K562 (cell line): ENCODE results near the gene TRA2B. TPM values are rescaled to one million over a fixed set of nuclear protein-coding genes. Genes with fewer than 3 reads are reported as not detected.

Experiments used
- ARID4B ChIP-seq: sonication (generic); formaldehyde crosslinking; IDR thresholded peaks from 2 replicates; pipeline ENCODE4 v1.8.0; 2022; ENCODE audit warnings: mild to moderate bottlenecking, missing genetic modification reagents
- C11orf30 ChIP-seq: fragments of 450-650 bp; IDR thresholded peaks from 2 replicates; pipeline ENCODE4 v1.6.1; 2016; ENCODE audit warnings: low read depth, mild to moderate bottlenecking
- EP400 ChIP-seq: fragments of 450-650 bp; IDR thresholded peaks from 2 replicates; pipeline ENCODE4 v1.6.1; 2017; ENCODE audit warnings: antibody characterized with exemption, mild to moderate bottlenecking, moderate library complexity
- FOXJ2 ChIP-seq: fragments of 200-800 bp; sonication (Bioruptor generic); IDR thresholded peaks from 2 replicates; pipeline ENCODE4 v1.6.1; 2016; ENCODE audit warnings: missing genetic modification characterization, missing compliant biosample characterization
- HOXB6 ChIP-seq: fragments of 250-450 bp; sonication (Bioruptor Pico); IDR thresholded peaks from 2 replicates; pipeline ENCODE4 v1.5.1; 2022; ENCODE audit warnings: mild to moderate bottlenecking, borderline replicate concordance
- IRF1 ChIP-seq: sonication (generic); formaldehyde crosslinking; IDR thresholded peaks from 2 replicates; pipeline ENCODE4 v1.8.0; 2022; ENCODE audit warnings: missing genetic modification reagents, mild to moderate bottlenecking, borderline replicate concordance
- L3MBTL2 ChIP-seq: fragments of 450-650 bp; IDR thresholded peaks from 2 replicates; pipeline ENCODE4 v1.6.1; 2016; ENCODE audit warnings: mild to moderate bottlenecking, moderate library complexity
- MTA2 ChIP-seq: fragments of 450-650 bp; IDR thresholded peaks from 2 replicates; pipeline ENCODE4 v1.6.1; 2016; ENCODE audit warnings: low read depth
- MXI1 ChIP-seq: IDR thresholded peaks from 2 replicates; pipeline ENCODE4 v1.6.1; 2011; ENCODE audit warnings: low read depth, mild to moderate bottlenecking, improper control_type of control experiment, low read length
- POLR2AphosphoS5 ChIP-seq: IDR thresholded peaks from 2 replicates; pipeline ENCODE4 v1.6.1; 2011; ENCODE audit warnings: mild to moderate bottlenecking, low read depth, low read length, moderate library complexity; ENCODE audit not compliant: control insufficient read depth, insufficient read depth
- PREB ChIP-seq: sonication (generic); formaldehyde crosslinking; IDR thresholded peaks from 2 replicates; pipeline ENCODE4 v1.8.1; 2023; ENCODE audit warnings: mild to moderate bottlenecking, missing genetic modification reagents
- ZBTB11 ChIP-seq, 3 experiments: fragments of 200-800 bp in 1 of 3; fragments of 250-450 bp in 1 of 3; fragments of 450-650 bp in 1 of 3; sonication (Bioruptor Pico) in 1 of 3; sonication (Bioruptor generic) in 1 of 3; formaldehyde crosslinking in 1 of 3; IDR thresholded peaks; 2 replicates each; pipeline versions ENCODE4 v1.6.1 to v1.8.0; 2016 to 2022; ENCODE audit warnings: mild to moderate bottlenecking in 2 of 3, missing genetic modification characterization in 2 of 3, missing compliant biosample characterization in 1 of 3, moderate library complexity in 1 of 3
- ZBTB33 ChIP-seq: sonication (generic); formaldehyde crosslinking; IDR thresholded peaks from 2 replicates; pipeline ENCODE4 v1.8.1; 2023; ENCODE audit warnings: mild to moderate bottlenecking, missing genetic modification reagents
- polyA plus RNA-seq, 8 experiments: library from polyadenylated mRNA; depleted of rRNA in 4 of 8; stranded (reverse) in 5 of 8; unstranded in 3 of 8; fragments of >200 nt; fragmentation: Nextera tagmentation in 2 of 8; fragmentation: Illumina TruSeq in 1 of 8; extraction: Ambion mirVana in 2 of 8; extraction: Trizol in 1 of 8; gene quantifications; 2 replicates each; pipeline versions ENCODE4 v1.2.1 to v1.2.3, GENCODE V29; 2011 to 2014; ENCODE audit warnings: inconsistent platforms in 1 of 8, missing spikeins in 1 of 8
- total RNA-seq, 7 experiments: library from RNA; depleted of rRNA in 6 of 7; stranded (reverse); fragments of >200 nt in 6 of 7; fragmentation: Illumina TruSeq in 2 of 7; extraction: Trizol in 2 of 7; gene quantifications; 2 replicates each; pipeline versions ENCODE4 v1.2.1 to v1.2.3, GENCODE V29; 2011 to 2021; ENCODE audit warnings: low replicate concordance in 1 of 7

The TRA2B gene
- total and polyA plus RNA-seq, 9 of the 15 experiments (the other 6 are each of a cell fraction or from before 2014, with no cell fraction given), result 105 to 411 (median 278) TPM

- TF ChIP-seq ZBTB33 (peak; percentile 62; the same call in 1 of the 2 replicates), MTA2 (no peak), MXI1 (0 out of 2 replicates have a peak, but pooled peaks have one; percentile 51), EP400 (peak; percentile 96), HOXB6 (CRISPR knock-in tag) (no peak), PREB (CRISPR knock-in tag) (0 out of 2 replicates have a peak, but pooled peaks have one; percentile 76), L3MBTL2 (peak; percentile 75), ZBTB11 (CRISPR knock-in tag; IDR thresholded peaks at IDR 0.05) (peak in 1 of 3 experiments; percentile 48; a peak in 1 of 6 replicates), POLR2AphosphoS5 (peak; percentile 78; the same call in 1 of the 2 replicates), C11orf30 (no peak), FOXJ2 (tag) (peak; percentile 40; the same call in 1 of the 2 replicates), ARID4B (CRISPR knock-in tag) (peak; percentile 83), IRF1 (CRISPR knock-in tag) (peak; percentile 93)
Observed at GRCh38 chr3:185936814-185937688, 763 bp downstream of the TRA2B start (continued).
